ENCODE results near the gene IGFBP4.

The IGFBP4 gene

GRCh38 chr17:40417609-40418427, 25.4 kb upstream of the IGFBP4 start, which contains the start of gene TOP2A:
Gene TOP2A, minus strand, starts transcription at chr17:40417896. Its CDS starts 105 bp downstream, at chr17:40417791.
- WGBS (ENCODE audit: insufficient coverage): under 1% methylated on average over 49 of the region's 49 CpGs
- no peaks in the 10 kb centered on the region for H3K9me3 ChIP-seq (ENCODE audit: control extremely low read depth in 1 of 5, control insufficient read depth in 4 of 5, insufficient read depth in 2 of 5, low read depth in 1 of 5, low read length in 4 of 5)
- peak within 1 kb of the TSS in 1 of 2 experiments; percentile 76 for H3K27ac ChIP-seq (ENCODE audit: insufficient read depth in 1 of 2, low read depth in 1 of 2, low read length in 2 of 2, poor library complexity in 1 of 2, severe bottlenecking in 2 of 2)
- DNase-seq: peak; percentile 99 to 100 (median 99)
- ChIA-PET POLR2A (interaction anchor here (0.6 to 1.2 kb wide), 2 partner anchors 55 to 115 kb away, joined by 3 to 4 read pairs; no protein-coding TSS in a partner anchor), CTCF (interaction anchor here (0.6 to 8.2 kb wide), 20 partner anchors 8 to 144 kb away, joined by 3 to 51 read pairs (median 3); partner anchors contain the start of gene RARA)
- H3K27me3 ChIP-seq (replicated peaks in 2 of 5; ENCODE audit: control insufficient read depth in 4 of 5, insufficient read depth in 5 of 5, low read length in 4 of 5): no peaks in the 10 kb centered on the region
- peaks cover 12 to 42% (median 30%) of the 10 kb centered on the region in 4 experiments for H3K4me1 ChIP-seq (ENCODE audit: control extremely low read depth in 1 of 4, control insufficient read depth in 4 of 4, insufficient read depth in 4 of 4, low read length in 3 of 4)
- peaks cover 0 to 22% (median 0%) of the 10 kb centered on the region in 4 experiments for H3K36me3 ChIP-seq (ENCODE audit: control insufficient read depth in 4 of 4, insufficient read depth in 4 of 4, low read length in 3 of 4)
- peak within 1 kb of the TSS; percentile 85 to 100 (median 94) for H3K4me3 ChIP-seq (ENCODE audit: control insufficient read depth in 1 of 7, extremely low read depth in 1 of 7, insufficient read depth in 4 of 7, low read depth in 2 of 7, low read length in 6 of 7)

GRCh38 chr17:40418428-40418706, 24.9 kb upstream of the IGFBP4 start:
- Histone ChIP-seq H3K4me3 (ENCODE audit: control insufficient read depth in 1 of 7, extremely low read depth in 1 of 7, insufficient read depth in 4 of 7, low read depth in 2 of 7, low read length in 6 of 7) (peak overlapping the region; percentile 85 to 100 (median 94)), H3K4me1 (ENCODE audit: control extremely low read depth in 1 of 4, control insufficient read depth in 4 of 4, insufficient read depth in 4 of 4, low read length in 3 of 4) (peaks cover 12 to 42% (median 30%) of the 10 kb centered on the region in 4 experiments), H3K9me3 (ENCODE audit: control extremely low read depth in 1 of 5, control insufficient read depth in 4 of 5, insufficient read depth in 2 of 5, low read depth in 1 of 5, low read length in 4 of 5) (no peaks in the 10 kb centered on the region), H3K27me3 (replicated peaks in 2 of 5; ENCODE audit: control insufficient read depth in 4 of 5, insufficient read depth in 5 of 5, low read length in 4 of 5) (no peaks in the 10 kb centered on the region), H3K27ac (ENCODE audit: insufficient read depth in 1 of 2, low read depth in 1 of 2, low read length in 2 of 2, poor library complexity in 1 of 2, severe bottlenecking in 2 of 2) (peak overlapping the region in 1 of 2 experiments; percentile 70), H3K36me3 (ENCODE audit: control insufficient read depth in 4 of 4, insufficient read depth in 4 of 4, low read length in 3 of 4) (peaks cover 0 to 18% (median 0%) of the 10 kb centered on the region in 4 experiments)
- whole genome bisulfite sequencing (ENCODE audit: insufficient coverage): 95% methylated on average over 13 of the region's 16 CpGs
- CTCF ChIA-PET: interaction anchor here (0.6 to 8.2 kb wide), 13 partner anchors 7 to 144 kb away, joined by 3 to 51 read pairs (median 3); partner anchors contain the start of gene RARA
- POLR2A ChIA-PET: interaction anchor here (0.6 kb wide), 1 partner anchor 115 kb away, joined by 4 read pairs; no protein-coding TSS in a partner anchor
- DNase-seq: no peak

- peaks cover 0 to 9% (median 0%) of the 10 kb centered on the region in 4 experiments for H3K36me3 ChIP-seq (ENCODE audit: control insufficient read depth in 4 of 4, insufficient read depth in 4 of 4, low read length in 3 of 4)
- no peaks in the 10 kb centered on the region for H3K9me3 ChIP-seq (ENCODE audit: control extremely low read depth in 1 of 5, control insufficient read depth in 4 of 5, insufficient read depth in 2 of 5, low read depth in 1 of 5, low read length in 4 of 5)
- POLR2A ChIA-PET: no interaction called here
- H3K4me3 ChIP-seq (ENCODE audit: control insufficient read depth in 1 of 7, extremely low read depth in 1 of 7, insufficient read depth in 4 of 7, low read depth in 2 of 7, low read length in 6 of 7): no peak overlapping the region
- CTCF ChIA-PET: interaction anchor here (0.6 to 3.5 kb wide), 8 partner anchors 9 to 137 kb away, joined by 3 to 22 read pairs (median 3); no protein-coding TSS in a partner anchor
- WGBS (ENCODE audit: insufficient coverage): 64% methylated on average over 6 of the region's 11 CpGs
- H3K27ac ChIP-seq (ENCODE audit: insufficient read depth in 1 of 2, low read depth in 1 of 2, low read length in 2 of 2, poor library complexity in 1 of 2, severe bottlenecking in 2 of 2): no peak overlapping the region
- DNase-seq: peak in 1 of 3 donors; percentile 33
- H3K27me3 ChIP-seq (replicated peaks in 2 of 5; ENCODE audit: control insufficient read depth in 4 of 5, insufficient read depth in 5 of 5, low read length in 4 of 5): no peaks in the 10 kb centered on the region
- peaks cover 12 to 42% (median 30%) of the 10 kb centered on the region in 4 experiments for H3K4me1 ChIP-seq (ENCODE audit: control extremely low read depth in 1 of 4, control insufficient read depth in 4 of 4, insufficient read depth in 4 of 4, low read length in 3 of 4)
Observed at GRCh38 chr17:40419559-40420331, 23.5 kb upstream of the IGFBP4 start.

- 100% methylated on average over 1 of the region's 3 CpGs for WGBS (ENCODE audit: insufficient coverage)
- Histone ChIP-seq H3K4me1 (ENCODE audit: control extremely low read depth in 1 of 4, control insufficient read depth in 4 of 4, insufficient read depth in 4 of 4, low read length in 3 of 4) (peaks cover 3 to 44% (median 31%) of the 10 kb centered on the region in 4 experiments), H3K4me3 (ENCODE audit: control insufficient read depth in 1 of 7, extremely low read depth in 1 of 7, insufficient read depth in 4 of 7, low read depth in 2 of 7, low read length in 6 of 7) (no peak overlapping the region), H3K36me3 (ENCODE audit: control insufficient read depth in 4 of 4, insufficient read depth in 4 of 4, low read length in 3 of 4) (no peaks in the 10 kb centered on the region), H3K27ac (ENCODE audit: insufficient read depth in 1 of 2, low read depth in 1 of 2, low read length in 2 of 2, poor library complexity in 1 of 2, severe bottlenecking in 2 of 2) (no peak overlapping the region), H3K9me3 (ENCODE audit: control extremely low read depth in 1 of 5, control insufficient read depth in 4 of 5, insufficient read depth in 2 of 5, low read depth in 1 of 5, low read length in 4 of 5) (no peaks in the 10 kb centered on the region), H3K27me3 (replicated peaks in 2 of 5; ENCODE audit: control insufficient read depth in 4 of 5, insufficient read depth in 5 of 5, low read length in 4 of 5) (no peaks in the 10 kb centered on the region)
- ChIA-PET CTCF (interaction anchor here (1.0 to 3.5 kb wide), 3 partner anchors 9 to 137 kb away, joined by 3 to 22 read pairs (median 4); no protein-coding TSS in a partner anchor), POLR2A (no interaction called here)
- no peak for DNase-seq
Observed at GRCh38 chr17:40422990-40423633, 20.1 kb upstream of the IGFBP4 start.

GRCh38 chr17:40425741-40426140, 17.5 kb upstream of the IGFBP4 start:
- H3K9me3 ChIP-seq (ENCODE audit: control extremely low read depth in 1 of 5, control insufficient read depth in 4 of 5, insufficient read depth in 2 of 5, low read depth in 1 of 5, low read length in 4 of 5): no peaks in the 10 kb centered on the region
- H3K27ac ChIP-seq (ENCODE audit: insufficient read depth in 1 of 2, low read depth in 1 of 2, low read length in 2 of 2, poor library complexity in 1 of 2, severe bottlenecking in 2 of 2): no peak overlapping the region
- ChIA-PET CTCF (interaction anchor here (0.9 to 1.9 kb wide), 4 partner anchors 8 to 133 kb away, joined by 3 to 6 read pairs (median 5); partner anchors contain the start of genes IGFBP4 and TOP2A), POLR2A (no interaction called here)
- WGBS (ENCODE audit: insufficient coverage): 0% methylated on average over 2 of the region's 4 CpGs
- H3K36me3 ChIP-seq (ENCODE audit: control insufficient read depth in 4 of 4, insufficient read depth in 4 of 4, low read length in 3 of 4): no peaks in the 10 kb centered on the region
- H3K27me3 ChIP-seq (replicated peaks in 2 of 5; ENCODE audit: control insufficient read depth in 4 of 5, insufficient read depth in 5 of 5, low read length in 4 of 5): no peaks in the 10 kb centered on the region
- H3K4me3 ChIP-seq (ENCODE audit: control insufficient read depth in 1 of 7, extremely low read depth in 1 of 7, insufficient read depth in 4 of 7, low read depth in 2 of 7, low read length in 6 of 7): no peak overlapping the region
- H3K4me1 ChIP-seq (ENCODE audit: control extremely low read depth in 1 of 4, control insufficient read depth in 4 of 4, insufficient read depth in 4 of 4, low read length in 3 of 4): peaks cover 0 to 23% (median 15%) of the 10 kb centered on the region in 4 experiments
- peak in 1 of 3 donors; percentile 48 for DNase-seq

GRCh38 chr17:40427002-40427491, 16.2 kb upstream of the IGFBP4 start:
- Histone ChIP-seq H3K4me1 (ENCODE audit: control extremely low read depth in 1 of 4, control insufficient read depth in 4 of 4, insufficient read depth in 4 of 4, low read length in 3 of 4) (peaks cover 0 to 23% (median 15%) of the 10 kb centered on the region in 4 experiments), H3K27me3 (replicated peaks in 2 of 5; ENCODE audit: control insufficient read depth in 4 of 5, insufficient read depth in 5 of 5, low read length in 4 of 5) (no peaks in the 10 kb centered on the region), H3K9me3 (ENCODE audit: control extremely low read depth in 1 of 5, control insufficient read depth in 4 of 5, insufficient read depth in 2 of 5, low read depth in 1 of 5, low read length in 4 of 5) (no peaks in the 10 kb centered on the region), H3K4me3 (ENCODE audit: control insufficient read depth in 1 of 7, extremely low read depth in 1 of 7, insufficient read depth in 4 of 7, low read depth in 2 of 7, low read length in 6 of 7) (no peak overlapping the region), H3K36me3 (ENCODE audit: control insufficient read depth in 4 of 4, insufficient read depth in 4 of 4, low read length in 3 of 4) (no peaks in the 10 kb centered on the region), H3K27ac (ENCODE audit: insufficient read depth in 1 of 2, low read depth in 1 of 2, low read length in 2 of 2, poor library complexity in 1 of 2, severe bottlenecking in 2 of 2) (no peak overlapping the region)
- ChIA-PET CTCF (interaction anchor here (0.9 to 1.8 kb wide), 8 partner anchors 9 to 113 kb away, joined by 3 to 7 read pairs (median 5); partner anchors contain the start of genes IGFBP4 and TOP2A), POLR2A (no interaction called here)
- no peak for DNase-seq
